Measurements from ENCODE around the gene SDCBP2. TPM values are rescaled to one million over a fixed set of nuclear protein-coding genes. Genes with fewer than 3 reads are reported as not detected.

SDCBP2 gene
- total and polyA plus RNA-seq, 2 of the 13 experiments (the other 11 are each of a cell fraction or from before 2014, with no cell fraction given) = 1.2 to 2.4 TPM

DNA sequence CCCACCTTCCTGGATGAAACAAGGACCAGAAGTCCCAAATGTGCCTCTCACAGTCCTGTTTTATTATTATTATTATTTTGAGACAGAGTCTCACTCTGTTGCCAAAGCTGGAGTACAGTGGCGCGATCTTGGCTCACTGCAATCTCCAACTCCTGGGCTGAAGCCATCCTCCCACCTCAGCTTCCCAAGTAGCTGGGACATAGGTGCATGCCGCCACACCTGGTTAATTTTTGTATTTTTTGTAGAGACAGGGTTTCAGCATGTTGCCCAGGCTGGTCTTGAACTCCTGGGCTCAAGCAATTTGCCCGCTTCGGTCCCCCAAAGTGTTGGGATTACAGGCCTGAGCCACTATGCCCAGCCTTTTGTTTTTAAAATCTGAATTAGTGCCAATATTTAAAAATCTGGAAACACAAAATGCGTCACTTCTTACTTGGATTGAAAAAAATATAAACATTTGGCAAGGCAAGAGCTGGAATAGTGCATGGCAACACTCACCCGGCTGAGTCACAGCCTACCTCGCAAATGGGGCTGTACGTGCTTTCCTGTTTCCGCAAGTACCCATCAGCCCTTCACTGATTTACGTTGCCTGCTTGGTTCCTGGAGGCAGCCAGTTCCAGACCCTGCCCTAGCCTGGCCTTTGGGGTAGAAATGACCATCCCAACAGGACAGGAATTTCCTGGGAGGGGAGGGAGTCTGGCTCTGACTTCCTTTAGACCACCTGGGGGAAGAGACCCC lies 6.3 kb downstream of the SDCBP2 start:
- H3K9me3 ChIP-seq (ENCODE audit: low read length) = no peaks in the 10 kb centered on the region
- WGBS (ENCODE audit: low lambda C conversion rate) = 76% methylated on average over 11 of the region's 11 CpGs
- H3K4me2 ChIP-seq (ENCODE audit: low read depth, low read length) = no peak overlapping the region
- FAIRE-seq = no peak
- H2AFZ ChIP-seq (ENCODE audit: low read length) = no peak overlapping the region
- H3K36me3 ChIP-seq (replicated peaks in 1 of 2; ENCODE audit: control insufficient read depth in 1 of 2, insufficient read depth in 2 of 2, low read length in 2 of 2) = no peaks in the 10 kb centered on the region
- CTCF ChIA-PET (ENCODE audit: low intra/inter-chr PET ratio, low total read pairs) = no interaction called here
- no peak overlapping the region for H3K27ac ChIP-seq (ENCODE audit: extremely low read length, insufficient read depth, low read length)
- H3K4me3 ChIP-seq (replicated peaks in 1 of 3; ENCODE audit: insufficient read depth in 1 of 3, low read depth in 2 of 3, low read length in 3 of 3) = no peak overlapping the region
- in situ Hi-C loops (cut with HindIII; ENCODE audit: extremely low pct_ligation_motif_present, low pct_unique_long_range_greater_than_20kb) (no loop called here), intact Hi-C loops (cut with micrococcal nuclease; ENCODE audit: unreplicated experiment) (no loop called here)
- ATAC-seq = no peak
- no peaks in the 10 kb centered on the region; a peak in 2 of 5 replicates for H3K27me3 ChIP-seq (ENCODE audit: control insufficient read depth in 1 of 2, insufficient read depth in 2 of 2, low read length in 2 of 2)
- BruUV-seq (replicated peaks) = no TSS peak
- H3K79me2 ChIP-seq (ENCODE audit: insufficient read depth, low read length) = peaks cover 24% of the 10 kb centered on the region
- no peak for DNase-seq (ENCODE audit: low spot score)
- no peak overlapping the region for H3K9ac ChIP-seq (ENCODE audit: insufficient read depth, low read depth, low read length)
- peaks cover 9% of the 10 kb centered on the region; the same call in 1 of the 2 replicates for H4K20me1 ChIP-seq (ENCODE audit: insufficient read depth, low read length)
- H3K4me1 ChIP-seq (ENCODE audit: insufficient read depth, low read length) = peaks cover 53% of the 10 kb centered on the region
- TF ChIP-seq ZNF124 (CRISPR knock-in tag; IDR thresholded peaks at IDR 0.05) = no peak
- TF ChIP-seq ZC3H13 (CRISPR knock-in tag; IDR thresholded peaks at IDR 0.05) = no peak
- TF ChIP-seq ESRRA (CRISPR knock-in tag; IDR thresholded peaks at IDR 0.05; ENCODE audit: low read depth) = no peak
- no peak for TF ChIP-seq ZNF329 (CRISPR knock-in tag; IDR thresholded peaks at IDR 0.05; ENCODE audit: low read depth)
- TF ChIP-seq CHCHD3 (CRISPR knock-in tag; IDR thresholded peaks at IDR 0.05) = no peak
- no peak for TF ChIP-seq SAFB2 (CRISPR knock-in tag; IDR thresholded peaks at IDR 0.05; ENCODE audit: borderline replicate concordance, low read depth)
- POLR2A ChIA-PET = no interaction called here

DNA sequence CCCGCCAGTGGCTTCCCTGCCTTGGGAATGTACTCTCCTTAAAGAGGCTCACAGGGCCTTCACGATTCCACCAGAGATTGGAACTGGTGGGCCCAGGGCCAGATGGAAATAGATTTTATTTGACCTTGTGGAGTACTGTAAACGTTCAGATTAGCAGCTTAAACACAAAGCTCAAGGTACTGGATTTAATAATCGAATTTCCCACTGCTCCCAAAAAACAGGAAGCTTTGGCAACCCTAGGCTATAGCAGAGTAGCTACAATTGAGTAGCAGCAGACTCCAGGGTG lies 7.3 kb downstream of the SDCBP2 start:
- no peaks in the 10 kb centered on the region for H3K9me3 ChIP-seq (ENCODE audit: low read length)
- H3K79me2 ChIP-seq (ENCODE audit: insufficient read depth, low read length) = peaks cover 13% of the 10 kb centered on the region
- peaks cover 8% of the 10 kb centered on the region; the same call in 1 of the 2 replicates for H4K20me1 ChIP-seq (ENCODE audit: insufficient read depth, low read length)
- ATAC-seq (no peak), DNase-seq (ENCODE audit: low spot score) (no peak), FAIRE-seq (no peak)
- POLR2A ChIA-PET = interaction anchor here (0.9 kb wide), 1 partner anchor 145 kb away, joined by 3 read pairs; no protein-coding TSS in a partner anchor
- in situ Hi-C loops (cut with HindIII; ENCODE audit: extremely low pct_ligation_motif_present, low pct_unique_long_range_greater_than_20kb) (no loop called here), intact Hi-C loops (cut with micrococcal nuclease; ENCODE audit: unreplicated experiment) (no loop called here)
- no peak overlapping the region for H3K27ac ChIP-seq (ENCODE audit: extremely low read length, insufficient read depth, low read length)
- H3K9ac ChIP-seq (ENCODE audit: insufficient read depth, low read depth, low read length) = no peak overlapping the region
- no TSS peak for BruUV-seq (replicated peaks)
- H3K4me1 ChIP-seq (ENCODE audit: insufficient read depth, low read length) = peaks cover 46% of the 10 kb centered on the region
- H3K36me3 ChIP-seq (replicated peaks in 1 of 2; ENCODE audit: control insufficient read depth in 1 of 2, insufficient read depth in 2 of 2, low read length in 2 of 2) = no peaks in the 10 kb centered on the region
- CTCF ChIA-PET (ENCODE audit: low intra/inter-chr PET ratio, low total read pairs) = no interaction called here
- H3K27me3 ChIP-seq (ENCODE audit: control insufficient read depth in 1 of 2, insufficient read depth in 2 of 2, low read length in 2 of 2) = no peaks in the 10 kb centered on the region; a peak in 2 of 5 replicates
- no peak overlapping the region for H2AFZ ChIP-seq (ENCODE audit: low read length)
- H3K4me3 ChIP-seq (replicated peaks in 1 of 3; ENCODE audit: insufficient read depth in 1 of 3, low read depth in 2 of 3, low read length in 3 of 3) = no peak overlapping the region
- 2% methylated on average over 4 of the region's 4 CpGs for WGBS (ENCODE audit: low lambda C conversion rate)
- no peak overlapping the region for H3K4me2 ChIP-seq (ENCODE audit: low read depth, low read length)
- TF ChIP-seq MBD4 (IDR thresholded peaks at IDR 0.05; ENCODE audit: borderline replicate concordance, low read length) = no peak
- TF ChIP-seq GATA4 (IDR thresholded peaks at IDR 0.05; ENCODE audit: borderline replicate concordance, low read depth) = no peak
- TF ChIP-seq NR2F1 (CRISPR knock-in tag; IDR thresholded peaks at IDR 0.05) = 0 out of 4 replicates have a peak, but pooled peaks of 1 of the 2 experiments have one; percentile 23
- TF ChIP-seq, protein P1, sequence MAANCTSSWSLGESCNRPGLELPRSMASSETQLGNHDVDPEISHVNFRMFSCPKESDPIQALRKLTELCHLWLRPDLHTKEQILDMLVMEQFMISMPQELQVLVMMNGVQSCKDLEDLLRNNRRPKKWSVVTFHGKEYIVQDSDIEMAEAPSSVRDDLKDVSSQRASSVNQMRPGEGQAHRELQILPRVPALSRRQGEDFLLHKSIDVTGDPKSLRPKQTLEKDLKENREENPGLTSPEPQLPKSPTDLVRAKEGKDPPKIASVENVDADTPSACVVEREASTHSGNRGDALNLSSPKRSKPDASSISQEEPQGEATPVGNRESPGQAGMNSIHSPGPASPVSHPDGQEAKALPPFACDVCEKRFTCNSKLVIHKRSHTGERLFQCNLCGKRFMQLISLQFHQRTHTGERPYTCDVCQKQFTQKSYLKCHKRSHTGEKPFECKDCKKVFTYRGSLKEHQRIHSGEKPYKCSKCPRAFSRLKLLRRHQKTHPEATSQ (CRISPR knock-in tag; IDR thresholded peaks at IDR 0.05; ENCODE audit: borderline replicate concordance) = no peak
- no peak for TF ChIP-seq EHMT2 (IDR thresholded peaks at IDR 0.05; ENCODE audit: borderline replicate concordance, low read depth, low read length)
- TF ChIP-seq SRSF1 (optimal IDR thresholded peaks at IDR 0.05; ENCODE audit: low read depth, low read length) = no peak
- TF ChIP-seq JUN (CRISPR knock-in tag; IDR thresholded peaks at IDR 0.05) = no peak
- TF ChIP-seq, protein P2, sequence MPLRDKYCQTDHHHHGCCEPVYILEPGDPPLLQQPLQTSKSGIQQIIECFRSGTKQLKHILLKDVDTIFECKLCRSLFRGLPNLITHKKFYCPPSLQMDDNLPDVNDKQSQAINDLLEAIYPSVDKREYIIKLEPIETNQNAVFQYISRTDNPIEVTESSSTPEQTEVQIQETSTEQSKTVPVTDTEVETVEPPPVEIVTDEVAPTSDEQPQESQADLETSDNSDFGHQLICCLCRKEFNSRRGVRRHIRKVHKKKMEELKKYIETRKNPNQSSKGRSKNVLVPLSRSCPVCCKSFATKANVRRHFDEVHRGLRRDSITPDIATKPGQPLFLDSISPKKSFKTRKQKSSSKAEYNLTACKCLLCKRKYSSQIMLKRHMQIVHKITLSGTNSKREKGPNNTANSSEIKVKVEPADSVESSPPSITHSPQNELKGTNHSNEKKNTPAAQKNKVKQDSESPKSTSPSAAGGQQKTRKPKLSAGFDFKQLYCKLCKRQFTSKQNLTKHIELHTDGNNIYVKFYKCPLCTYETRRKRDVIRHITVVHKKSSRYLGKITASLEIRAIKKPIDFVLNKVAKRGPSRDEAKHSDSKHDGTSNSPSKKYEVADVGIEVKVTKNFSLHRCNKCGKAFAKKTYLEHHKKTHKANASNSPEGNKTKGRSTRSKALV (CRISPR knock-in tag; IDR thresholded peaks at IDR 0.05) = no peak
- no peak for TF ChIP-seq NFIC (IDR thresholded peaks at IDR 0.05; ENCODE audit: low read length)
